OCI-LY1 (cell line): Measurements from ENCODE around the gene IFRD2.

Source experiments
- CTCF ChIP-seq: fragments of 200-600 bp; sonication (generic), shearing (Covaris generic); IDR thresholded peaks from 2 replicates; pipeline ENCODE4 v1.5.1; 2017; ENCODE audit warnings: mild to moderate bottlenecking, antibody characterized with exemption, low read length, moderate library complexity, mixed read lengths
- EZH2 ChIP-seq: fragments of 200-600 bp; sonication (generic), shearing (Covaris generic); IDR thresholded peaks from 2 replicates; pipeline ENCODE4 v1.8.0; 2017; ENCODE audit warnings: borderline replicate concordance, mixed run types, mild to moderate bottlenecking, antibody characterized with exemption, low read length, moderate library complexity, mixed read lengths

- TF ChIP-seq EZH2 (no peak), CTCF (no peak)
Observed at GRCh38 chr3:50286322-50287227, 5.7 kb downstream of the IFRD2 start.
